NCI-H526 (cell line): ENCODE measurements around the gene ABCB6.
"Not testable (repeated sequence)": the region's sequence is repeated elsewhere in the genome, so short reads cannot be mapped to it uniquely, and the experiment has no call there.

Experiments
- DNase-seq, 2 experiments: peaks; one replicate each; lab custom pipeline; 2025; lab: John Stamatoyannopoulos, UW

The ABCB6 gene

GRCh38 chr2:219218732-219219701, at the start of gene ABCB6:
Gene ABCB6 (minus strand): TSS chr2:219218958. CDS start chr2:219218673, 285 bp downstream.
- DNase-seq, result peak; percentile 92 to 98

- DNase-seq, result no peak
Observed at GRCh38 chr2:219268294-219268693, 49.5 kb upstream of the ABCB6 start.

- no peak for DNase-seq
Observed at GRCh38 chr2:219266886-219267285, 48.1 kb upstream of the ABCB6 start.

- DNase-seq, result no peak
Observed at GRCh38 chr2:219266232-219266631, 47.5 kb upstream of the ABCB6 start.

GRCh38 chr2:219261024-219261855, 42.5 kb upstream of the ABCB6 start:
- no peak for DNase-seq

- DNase-seq, result not testable (repeated sequence)
Observed at GRCh38 chr2:219258942-219259341, 40.2 kb upstream of the ABCB6 start.

GRCh38 chr2:219254590-219255201, 35.9 kb upstream of the ABCB6 start:
- DNase-seq, result no peak

GRCh38 chr2:219253753-219254589, 35.2 kb upstream of the ABCB6 start, which contains the start of gene TUBA4A:
Gene TUBA4A (minus strand): TSS chr2:219253918. CDS start chr2:219253858, 60 bp downstream.
- peak; percentile 50 to 90 for DNase-seq

- DNase-seq, result peak; percentile 50 to 70
Observed at GRCh38 chr2:219252900-219253752, 34.4 kb upstream of the ABCB6 start, which contains the start of gene TUBA4B. Gene TUBA4B (plus strand): TSS chr2:219253243. CDS start chr2:219253408, 165 bp downstream.

GRCh38 chr2:219252570-219252899, 33.8 kb upstream of the ABCB6 start:
- DNase-seq, result no peak

- no peak for DNase-seq
Observed at GRCh38 chr2:219252084-219252483, 33.3 kb upstream of the ABCB6 start.

- no peak for DNase-seq
Observed at GRCh38 chr2:219251656-219252055, 32.9 kb upstream of the ABCB6 start.

GRCh38 chr2:219250049-219250781, 31.5 kb upstream of the ABCB6 start:
- no peak for DNase-seq

GRCh38 chr2:219249203-219249980, 30.6 kb upstream of the ABCB6 start:
- peak; percentile 95 for DNase-seq

- DNase-seq, result no peak
Observed at GRCh38 chr2:219248845-219249202, 30.1 kb upstream of the ABCB6 start.

- DNase-seq, result no peak
Observed at GRCh38 chr2:219247678-219248642, 29.2 kb upstream of the ABCB6 start.

GRCh38 chr2:219246559-219246958, 27.8 kb upstream of the ABCB6 start:
- DNase-seq, result no peak

- DNase-seq, result no peak
Observed at GRCh38 chr2:219245899-219246230, 27.1 kb upstream of the ABCB6 start.
